ENCODE data around the gene SLC12A7. TPM values are rescaled to one million over a fixed set of nuclear protein-coding genes. Genes with fewer than 3 reads are reported as not detected.
"Not testable (repeated sequence)": the region's sequence is repeated elsewhere in the genome, so short reads cannot be mapped to it uniquely, and the experiment has no call there.

Gene SLC12A7
- total RNA-seq, 2 experiments from 2014 or later: 12.6 to 13.6 TPM

- Mint-ChIP-seq H3K27me3 (ENCODE audit: low read depth) (no peaks in the 10 kb centered on the region), H3K36me3 (ENCODE audit: low read depth) (no peaks in the 10 kb centered on the region), H3K4me1 (ENCODE audit: low read depth) (no peaks in the 10 kb centered on the region), H3K9me3 (no peaks in the 10 kb centered on the region), H3K27ac (no peak overlapping the region), H3K4me3 (no peak overlapping the region)
- DNase-seq: no peak
- CTCF ChIA-PET: interaction anchor here (0.6 kb wide), 1 partner anchor 22 kb away, joined by 3 read pairs; no protein-coding TSS in a partner anchor
- intact Hi-C loops (cut with micrococcal nuclease): no loop called here
Measured at GRCh38 chr5:1029282-1029944, 82.5 kb downstream of the SLC12A7 start.

DNA sequence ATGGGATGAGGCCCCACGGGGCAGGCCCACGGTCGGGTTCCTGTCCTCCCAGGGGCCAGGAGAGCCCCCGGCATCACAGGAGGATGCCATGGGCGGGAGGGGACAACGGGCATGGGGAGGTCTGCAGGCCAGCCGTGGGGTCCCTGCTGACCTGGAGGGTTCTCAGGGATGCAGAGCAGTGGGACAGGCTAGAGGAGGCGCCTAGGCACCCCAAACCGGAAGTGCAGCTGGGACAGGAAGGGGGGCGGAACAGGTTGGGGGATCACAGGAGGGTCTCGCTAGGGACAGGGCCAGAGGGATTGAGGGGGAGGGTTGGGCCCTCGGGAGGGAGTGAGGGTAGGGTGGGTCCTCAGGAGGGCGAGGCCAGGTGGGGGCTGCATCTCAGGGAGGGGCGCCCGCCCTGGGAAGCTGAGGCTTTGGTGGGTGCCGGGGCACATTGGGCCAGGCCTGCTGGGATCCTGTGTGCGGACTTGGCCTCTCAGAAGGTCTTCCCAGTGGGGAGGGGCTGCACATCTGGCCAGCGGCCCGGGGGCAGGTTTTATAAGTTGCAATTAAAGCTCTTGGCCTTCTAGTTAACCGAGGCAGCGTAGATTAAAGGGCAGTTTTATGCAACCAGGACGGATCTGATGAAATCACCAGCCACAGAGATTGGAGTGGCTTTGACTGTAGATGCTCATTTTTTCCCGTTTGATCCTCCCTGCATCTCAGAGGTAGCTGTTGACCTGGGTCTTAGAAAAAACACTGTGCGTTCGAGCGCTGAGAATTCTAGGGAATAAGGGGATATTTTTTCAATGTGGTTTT lies 83.2 kb downstream of the SLC12A7 start:
- intact Hi-C loops (cut with micrococcal nuclease): no loop called here
- Mint-ChIP-seq H3K4me1 (ENCODE audit: low read depth) (no peaks in the 10 kb centered on the region), H3K36me3 (ENCODE audit: low read depth) (no peaks in the 10 kb centered on the region), H3K4me3 (no peak overlapping the region), H3K27ac (no peak overlapping the region), H3K27me3 (ENCODE audit: low read depth) (no peaks in the 10 kb centered on the region), H3K9me3 (no peaks in the 10 kb centered on the region)
- no peak for DNase-seq
- CTCF ChIA-PET: no interaction called here

- Mint-ChIP-seq H3K27ac (no peak overlapping the region), H3K36me3 (ENCODE audit: low read depth) (no peaks in the 10 kb centered on the region), H3K9me3 (no peaks in the 10 kb centered on the region), H3K4me3 (no peak overlapping the region), H3K27me3 (ENCODE audit: low read depth) (no peaks in the 10 kb centered on the region), H3K4me1 (ENCODE audit: low read depth) (no peaks in the 10 kb centered on the region)
- intact Hi-C loops (cut with micrococcal nuclease): no loop called here
- CTCF ChIA-PET: no interaction called here
- DNase-seq: no peak
Measured at GRCh38 chr5:1027631-1028441, 84.0 kb downstream of the SLC12A7 start.

DNA sequence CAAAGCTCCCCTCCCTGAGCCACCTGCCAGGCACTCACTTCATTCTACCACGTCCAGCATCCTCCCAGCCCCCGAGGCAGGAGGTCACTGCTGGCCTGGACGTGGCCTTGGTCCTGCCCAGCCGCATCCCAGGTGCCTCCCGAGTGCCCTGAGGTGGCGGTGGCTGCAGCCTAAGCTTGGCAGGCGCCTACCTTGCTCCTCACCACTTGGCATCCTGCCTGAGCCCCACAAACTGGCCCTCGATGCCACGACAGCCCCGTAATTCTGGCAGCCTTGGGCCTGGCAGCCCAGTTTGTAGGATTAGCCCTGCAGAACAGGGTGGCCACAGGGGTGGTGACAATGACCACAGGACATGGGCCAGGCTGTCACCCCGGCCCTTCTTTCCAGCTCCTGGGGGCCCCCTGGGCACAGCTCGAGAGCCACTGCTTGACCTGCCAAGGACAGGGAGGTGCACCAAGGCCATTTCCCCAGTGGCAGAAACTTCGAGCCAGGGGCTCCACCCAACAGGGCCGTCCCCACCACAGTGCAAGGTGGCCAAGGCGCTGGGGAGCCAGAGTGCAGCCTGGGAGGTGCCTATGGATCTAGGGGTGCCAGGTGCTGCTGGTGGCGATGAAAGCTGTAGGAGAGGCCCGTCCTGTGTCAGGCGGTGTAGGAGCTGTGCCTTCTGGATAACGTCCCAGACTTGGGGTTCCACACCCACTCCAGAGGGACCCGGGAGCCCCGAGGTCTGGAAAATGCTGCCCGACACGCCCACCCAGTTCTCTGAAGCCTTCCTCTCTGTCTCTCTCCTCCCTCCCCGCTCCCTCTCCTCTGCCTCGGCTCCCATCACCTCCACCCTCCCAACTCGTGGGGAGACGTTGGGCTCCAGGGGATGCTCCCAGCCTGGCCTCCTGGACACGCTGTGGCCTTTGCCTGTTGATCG lies 84.9 kb downstream of the SLC12A7 start:
- Mint-ChIP-seq H3K27me3 (ENCODE audit: low read depth) (no peaks in the 10 kb centered on the region), H3K4me1 (ENCODE audit: low read depth) (no peaks in the 10 kb centered on the region), H3K36me3 (ENCODE audit: low read depth) (no peaks in the 10 kb centered on the region), H3K27ac (no peak overlapping the region), H3K4me3 (no peak overlapping the region), H3K9me3 (no peaks in the 10 kb centered on the region)
- no peak for DNase-seq
- CTCF ChIA-PET: interaction anchor here (0.7 kb wide), 1 partner anchor 41 kb away, joined by 3 read pairs; no protein-coding TSS in a partner anchor
- intact Hi-C loops (cut with micrococcal nuclease): no loop called here

DNA sequence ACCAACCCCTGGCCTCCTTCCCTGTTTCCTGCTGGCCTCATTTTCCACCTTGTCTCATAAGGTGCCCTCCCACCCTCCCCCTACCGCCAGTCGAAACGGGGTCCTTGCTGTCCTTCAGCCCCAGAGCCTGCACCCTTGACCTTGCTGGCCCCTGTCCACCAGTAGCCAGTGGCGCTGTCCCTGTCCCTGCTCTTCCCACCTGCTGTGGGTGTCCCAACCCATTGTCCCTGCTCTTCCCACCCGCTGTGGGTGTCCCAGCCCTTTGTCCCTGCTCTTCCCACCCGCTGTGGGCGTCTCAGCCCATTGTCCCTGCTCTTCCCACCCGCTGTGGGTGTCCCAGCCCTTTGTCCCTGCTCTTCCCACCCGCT lies 89.9 kb downstream of the SLC12A7 start:
- H3K36me3 Mint-ChIP-seq (ENCODE audit: low read depth); H3K27ac Mint-ChIP-seq; CTCF ChIA-PET; H3K9me3 Mint-ChIP-seq; H3K4me3 Mint-ChIP-seq; H3K27me3 Mint-ChIP-seq (ENCODE audit: low read depth); intact Hi-C loops (cut with micrococcal nuclease); DNase-seq; H3K4me1 Mint-ChIP-seq (ENCODE audit: low read depth): not testable (repeated sequence)

DNA sequence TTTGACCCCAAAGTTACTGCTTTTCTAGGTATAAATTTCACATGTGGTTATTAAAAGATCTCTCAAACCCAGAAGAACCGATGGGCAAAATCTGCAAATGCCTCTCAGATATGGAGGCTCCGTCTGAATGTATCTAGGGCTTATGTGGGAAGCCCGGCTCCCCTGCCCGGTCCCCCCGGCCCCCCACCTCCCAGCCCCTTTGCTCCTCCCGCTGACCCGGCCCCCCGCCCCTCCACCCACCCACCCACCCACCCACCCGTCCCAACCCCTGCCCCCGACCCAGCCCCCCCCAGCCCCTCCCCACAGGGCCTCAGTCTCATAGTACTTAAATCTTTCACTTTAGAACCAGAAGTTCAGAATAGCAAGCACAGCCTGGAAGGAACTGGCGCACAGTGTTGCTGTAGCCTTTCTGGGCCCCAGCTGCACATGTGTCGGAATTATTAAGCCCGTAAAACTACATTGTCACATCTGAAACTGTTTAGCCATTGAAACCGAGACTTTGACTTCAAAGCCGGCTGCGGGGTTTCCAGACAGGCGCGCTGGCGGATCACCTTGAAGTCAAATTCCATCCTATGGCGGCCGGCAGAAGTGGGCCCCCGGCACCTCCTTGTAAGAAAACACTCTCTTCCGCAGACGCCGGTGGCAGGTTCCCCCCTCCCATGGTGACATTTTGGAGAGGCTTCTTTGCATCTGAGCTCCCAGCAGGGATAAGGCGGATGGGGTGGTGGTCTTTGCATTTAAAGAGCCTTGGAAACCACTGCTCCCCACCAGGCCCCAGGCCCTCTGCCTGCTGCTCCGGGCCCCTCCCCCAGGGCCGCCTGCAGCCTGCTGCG lies 90.5 kb downstream of the SLC12A7 start:
- CTCF ChIA-PET: no interaction called here

DNA sequence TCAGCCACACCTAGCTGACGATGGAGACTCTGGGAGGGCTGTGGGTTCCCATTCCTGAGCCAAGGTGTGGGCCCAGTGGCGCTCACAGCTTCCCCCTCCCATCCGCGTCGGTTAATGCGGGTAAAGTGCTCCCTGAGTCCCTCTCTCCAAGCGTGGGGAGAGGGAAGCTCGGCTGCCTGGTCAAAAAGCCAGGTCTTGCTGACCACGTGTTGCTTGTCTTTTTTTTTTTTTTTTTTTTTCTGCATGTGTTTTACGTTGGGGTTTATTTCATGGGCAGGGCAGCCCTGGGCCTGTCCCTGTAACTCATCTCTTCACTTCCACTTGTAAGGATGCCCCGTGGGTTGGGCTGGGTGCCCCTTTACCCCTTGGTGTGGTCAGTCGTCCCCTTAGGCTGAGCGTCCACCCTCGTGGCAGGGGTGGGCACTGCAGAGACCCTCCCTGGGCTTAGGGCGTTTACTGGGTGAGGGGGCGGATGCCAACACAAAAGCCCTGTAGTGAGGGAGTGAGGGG lies 91.4 kb downstream of the SLC12A7 start:
- intact Hi-C loops (cut with micrococcal nuclease): no loop called here
- Mint-ChIP-seq H3K9me3 (no peaks in the 10 kb centered on the region), H3K4me3 (no peak overlapping the region), H3K36me3 (ENCODE audit: low read depth) (no peaks in the 10 kb centered on the region), H3K27ac (no peak overlapping the region), H3K27me3 (ENCODE audit: low read depth) (no peaks in the 10 kb centered on the region), H3K4me1 (ENCODE audit: low read depth) (no peaks in the 10 kb centered on the region)
- CTCF ChIA-PET: no interaction called here
- DNase-seq: no peak

More for the DNA sequence above, 90.5 kb downstream of the SLC12A7 start:
- Mint-ChIP-seq H3K9me3 (no peaks in the 10 kb centered on the region), H3K36me3 (ENCODE audit: low read depth) (no peaks in the 10 kb centered on the region), H3K27ac (no peak overlapping the region), H3K4me3 (no peak overlapping the region), H3K4me1 (ENCODE audit: low read depth) (no peaks in the 10 kb centered on the region), H3K27me3 (ENCODE audit: low read depth) (no peaks in the 10 kb centered on the region)
- intact Hi-C loops (cut with micrococcal nuclease): no loop called here
- DNase-seq: no peak

GRCh38 chr5:1019001-1019905 lies 92.6 kb downstream of the SLC12A7 start:
- H3K27ac Mint-ChIP-seq: no peak overlapping the region
- H3K9me3 Mint-ChIP-seq: no peaks in the 10 kb centered on the region
- intact Hi-C loops (cut with micrococcal nuclease): no loop called here
- H3K27me3 Mint-ChIP-seq (ENCODE audit: low read depth): no peaks in the 10 kb centered on the region
- no peaks in the 10 kb centered on the region for H3K36me3 Mint-ChIP-seq (ENCODE audit: low read depth)
- no peak overlapping the region for H3K4me3 Mint-ChIP-seq
- CTCF ChIA-PET: interaction anchor here (1.5 kb wide), 1 partner anchor 119 kb away, joined by 3 read pairs; no protein-coding TSS in a partner anchor
- no peaks in the 10 kb centered on the region for H3K4me1 Mint-ChIP-seq (ENCODE audit: low read depth)
- DNase-seq: no peak

DNA sequence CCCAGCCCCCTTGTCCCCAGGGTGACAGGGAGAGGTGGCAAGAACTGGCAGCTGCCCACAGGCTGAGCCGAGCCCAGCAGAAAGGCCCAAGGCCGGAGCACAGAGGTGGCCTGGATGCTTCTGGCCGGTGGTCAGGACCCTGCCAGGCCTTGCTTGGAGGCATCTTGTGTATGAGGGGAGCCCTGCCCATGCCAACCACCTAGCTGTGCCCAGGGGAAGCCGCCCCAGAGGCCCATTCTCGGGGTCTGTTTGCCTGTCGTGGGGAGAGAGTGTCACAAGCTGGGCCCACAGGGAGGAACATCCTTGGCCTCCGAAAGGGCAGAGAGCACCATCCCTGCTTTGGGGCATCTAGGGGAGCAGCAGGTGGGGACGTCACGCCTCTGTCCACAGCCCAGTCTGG lies 93.3 kb downstream of the SLC12A7 start:
- H3K36me3 Mint-ChIP-seq (ENCODE audit: low read depth): no peaks in the 10 kb centered on the region
- H3K4me3 Mint-ChIP-seq: no peak overlapping the region
- CTCF ChIA-PET: interaction anchor here (0.5 to 1.5 kb wide), 2 partner anchors 120 to 285 kb away, joined by 3 read pairs; no protein-coding TSS in a partner anchor
- DNase-seq: no peak
- H3K9me3 Mint-ChIP-seq: no peaks in the 10 kb centered on the region
- no peaks in the 10 kb centered on the region for H3K4me1 Mint-ChIP-seq (ENCODE audit: low read depth)
- no peak overlapping the region for H3K27ac Mint-ChIP-seq
- H3K27me3 Mint-ChIP-seq (ENCODE audit: low read depth): no peaks in the 10 kb centered on the region
- intact Hi-C loops (cut with micrococcal nuclease): no loop called here

DNA sequence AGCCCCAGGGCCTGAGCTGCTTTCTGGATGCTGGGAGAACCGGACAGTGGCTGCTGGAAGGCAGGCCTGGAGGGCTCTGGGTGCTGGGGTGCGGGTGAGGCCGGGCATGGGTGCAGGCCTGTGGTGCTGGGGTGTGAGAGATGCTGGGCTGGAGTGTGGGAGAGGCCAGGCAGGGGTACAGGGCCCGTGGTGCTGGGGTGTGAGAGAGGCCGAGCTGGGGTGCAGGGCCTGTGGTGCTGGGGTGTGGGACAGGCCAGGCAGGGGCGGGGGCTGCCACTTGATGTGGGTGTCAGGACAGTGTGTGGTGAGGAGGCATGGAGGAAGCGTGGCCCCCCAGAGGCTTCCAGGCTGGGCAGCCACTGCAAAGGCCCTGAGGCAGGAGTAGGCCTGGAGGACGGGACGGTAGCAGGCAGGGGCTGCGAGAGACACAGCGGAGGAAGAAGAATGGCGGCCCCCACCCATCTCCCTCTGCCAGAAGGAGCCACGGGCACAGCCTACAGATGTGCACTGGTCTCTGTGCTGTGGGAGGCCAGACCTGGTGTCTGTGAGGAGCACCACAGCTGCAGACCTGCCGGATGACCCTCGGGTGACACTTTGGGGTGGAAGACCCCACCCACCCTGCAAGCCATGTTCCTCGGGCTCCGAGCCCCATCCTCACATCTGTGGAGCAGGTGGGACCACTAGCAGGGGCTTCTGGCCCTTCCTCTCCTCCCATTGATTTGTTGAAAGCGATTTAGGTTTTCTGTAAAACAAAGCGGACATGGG lies 94.0 kb downstream of the SLC12A7 start:
- Mint-ChIP-seq H3K4me1 (ENCODE audit: low read depth) (no peaks in the 10 kb centered on the region), H3K36me3 (ENCODE audit: low read depth) (no peaks in the 10 kb centered on the region), H3K9me3 (no peaks in the 10 kb centered on the region), H3K27ac (no peak overlapping the region), H3K4me3 (no peak overlapping the region), H3K27me3 (ENCODE audit: low read depth) (no peaks in the 10 kb centered on the region)
- CTCF ChIA-PET: interaction anchor here (0.5 to 1.5 kb wide), 2 partner anchors 121 to 284 kb away, joined by 3 read pairs; no protein-coding TSS in a partner anchor
- no peak for DNase-seq
- intact Hi-C loops (cut with micrococcal nuclease): no loop called here
